Vagina (tissue), 2 donors: ENCODE data around the gene TES.

Experiments
- POLR2A ChIP-seq, 2 donors: fragments of 450-650 bp; IDR thresholded peaks; one replicate each; pipeline ENCODE4 v1.6.1; 2017; ENCODE audit warnings: antibody characterized with exemption in 2 of 2, mild to moderate bottlenecking in 2 of 2, moderate library complexity in 2 of 2
- POLR2AphosphoS5 ChIP-seq, 2 donors: sonication (generic); formaldehyde crosslinking; IDR thresholded peaks; one replicate each; pipeline ENCODE4 v1.9.0; 2017; ENCODE audit warnings: antibody characterized with exemption in 2 of 2, mild to moderate bottlenecking in 2 of 2, low read depth in 1 of 2; ENCODE audit not compliant: insufficient read depth in 1 of 2
- TF ChIP-seq, protein P1 (sequence below), 3 experiments: fragments of 450-650 bp in 2 of 3; fragments of 200-600 bp in 1 of 3; sonication (generic) in 1 of 3; IDR thresholded peaks; one replicate each; pipeline ENCODE4 v1.5.1; 2017 to 2019; ENCODE audit warnings: antibody characterized with exemption in 3 of 3, mild to moderate bottlenecking in 2 of 3, moderate library complexity in 2 of 3

GRCh38 chr7:116230191-116231005 is 20.1 kb downstream of the TES start:
- TF ChIP-seq, protein P1, sequence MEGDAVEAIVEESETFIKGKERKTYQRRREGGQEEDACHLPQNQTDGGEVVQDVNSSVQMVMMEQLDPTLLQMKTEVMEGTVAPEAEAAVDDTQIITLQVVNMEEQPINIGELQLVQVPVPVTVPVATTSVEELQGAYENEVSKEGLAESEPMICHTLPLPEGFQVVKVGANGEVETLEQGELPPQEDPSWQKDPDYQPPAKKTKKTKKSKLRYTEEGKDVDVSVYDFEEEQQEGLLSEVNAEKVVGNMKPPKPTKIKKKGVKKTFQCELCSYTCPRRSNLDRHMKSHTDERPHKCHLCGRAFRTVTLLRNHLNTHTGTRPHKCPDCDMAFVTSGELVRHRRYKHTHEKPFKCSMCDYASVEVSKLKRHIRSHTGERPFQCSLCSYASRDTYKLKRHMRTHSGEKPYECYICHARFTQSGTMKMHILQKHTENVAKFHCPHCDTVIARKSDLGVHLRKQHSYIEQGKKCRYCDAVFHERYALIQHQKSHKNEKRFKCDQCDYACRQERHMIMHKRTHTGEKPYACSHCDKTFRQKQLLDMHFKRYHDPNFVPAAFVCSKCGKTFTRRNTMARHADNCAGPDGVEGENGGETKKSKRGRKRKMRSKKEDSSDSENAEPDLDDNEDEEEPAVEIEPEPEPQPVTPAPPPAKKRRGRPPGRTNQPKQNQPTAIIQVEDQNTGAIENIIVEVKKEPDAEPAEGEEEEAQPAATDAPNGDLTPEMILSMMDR (IDR thresholded peaks at IDR 0.05), result no peak
- TF ChIP-seq POLR2AphosphoS5 (IDR thresholded peaks at IDR 0.05; ENCODE audit: insufficient read depth in 1 of 2, low read depth in 1 of 2) (no peak), POLR2A (IDR thresholded peaks at IDR 0.05) (no peak)
